GM18502 (cell line): ENCODE measurements around the gene WNK3.

Experiments
- ATAC-seq: cut with Tn5 transposase; IDR thresholded peaks from one replicate; pipeline ENCODE4 v1.9.1; 2021; ENCODE audit warnings: mild to moderate bottlenecking; ENCODE audit not compliant: unreplicated experiment, poor library complexity

Gene WNK3

DNA sequence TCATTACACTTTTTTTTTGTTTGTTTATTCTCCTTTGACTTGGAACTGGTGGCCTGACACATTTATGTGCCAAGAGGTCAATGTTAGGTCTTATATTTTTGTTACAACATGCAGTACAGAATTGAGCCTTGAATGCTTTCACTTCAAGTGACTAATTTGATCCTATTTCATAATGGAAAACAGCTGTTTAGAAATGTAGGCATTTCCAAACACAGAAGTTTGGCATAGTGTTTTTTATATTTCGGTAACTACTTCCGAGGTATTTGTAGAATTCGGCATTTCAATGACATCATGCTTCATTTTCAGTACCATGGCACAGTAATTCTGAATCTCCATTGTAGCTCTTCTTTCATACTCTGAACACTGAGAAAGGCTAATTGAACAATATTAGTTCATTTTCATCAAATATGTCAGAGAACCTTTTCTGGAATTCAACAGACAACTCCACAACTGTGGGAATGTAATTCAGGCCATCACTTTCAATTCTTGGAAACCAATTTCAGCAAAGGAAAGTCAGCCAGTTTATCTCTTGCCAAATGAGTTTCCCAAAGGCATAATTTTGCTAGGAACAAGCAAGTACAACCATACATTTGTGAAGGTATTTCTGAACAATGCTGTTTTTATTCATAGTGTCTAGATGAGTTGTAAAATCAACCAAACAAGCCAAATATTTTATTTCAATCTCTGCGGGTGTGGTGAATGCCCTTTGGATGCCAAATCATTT lies 186.2 kb downstream of the WNK3 start:
- no peak for ATAC-seq

DNA sequence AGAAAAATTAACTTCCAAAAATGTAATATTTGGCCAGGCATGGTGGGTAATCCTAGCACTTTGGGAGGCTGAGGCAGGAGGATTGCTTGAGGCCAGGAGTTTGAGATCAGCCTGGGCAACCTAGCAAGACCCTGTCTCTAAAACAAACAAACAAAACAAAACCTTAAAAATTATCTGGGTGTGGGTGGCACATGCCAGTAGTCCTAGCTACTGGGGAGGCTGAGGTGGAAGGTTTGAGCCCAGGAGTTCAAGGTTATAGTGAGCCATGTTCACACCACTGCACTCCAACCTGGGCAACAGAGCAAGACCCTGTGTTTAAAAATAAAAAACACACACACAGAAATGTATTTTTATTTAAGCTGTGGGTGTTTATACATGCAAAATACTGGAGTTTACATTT lies 186.8 kb downstream of the WNK3 start:
- no peak for ATAC-seq

DNA sequence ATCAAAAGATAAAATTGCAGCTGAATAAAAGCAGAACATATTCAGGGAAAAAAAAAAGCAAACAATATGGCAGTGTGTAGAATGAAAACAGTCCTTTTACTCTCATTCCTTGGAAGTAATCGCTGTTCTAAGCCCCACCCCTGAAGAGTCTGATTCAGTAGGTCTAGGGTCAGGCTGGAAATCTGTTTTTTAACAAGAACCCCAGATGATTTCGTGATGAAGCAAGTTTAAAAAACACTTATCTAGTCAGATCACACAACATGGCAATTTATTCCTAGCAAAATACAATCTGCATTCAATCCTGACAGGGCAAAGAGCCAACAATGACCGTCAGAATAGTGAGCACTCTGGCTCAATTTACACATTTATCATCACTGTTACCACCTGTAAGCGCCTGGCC lies 190.9 kb downstream of the WNK3 start:
- no peak for ATAC-seq

- no peak for ATAC-seq
Measured at GRCh38 chrX:54157561-54157960, 200.3 kb downstream of the WNK3 start.
